H1 (cell line): ENCODE data around the gene DDX60. TPM values are rescaled to one million over a fixed set of nuclear protein-coding genes. Genes with fewer than 3 reads are reported as not detected.
"Not testable (repeated sequence)": the region's sequence is repeated elsewhere in the genome, so short reads cannot be mapped to it uniquely, and the experiment has no call there.

ENCODE experiments used
- CTCF ChIA-PET: fragments of 300-600 bp; sonication (Branson Sonifier 250); formaldehyde crosslinking; loops from one replicate; lab custom pipeline; 2021; ENCODE audit not compliant: partially characterized antibody; lab: Charles Lee
- POLR2A ChIA-PET: fragments of 300-600 bp; sonication (Branson Sonifier 250); formaldehyde crosslinking; loops from one replicate; lab custom pipeline; 2021; ENCODE audit warnings: inconsistent platforms; ENCODE audit not compliant: partially characterized antibody; lab: Charles Lee
- DNase-seq, 2 experiments: peaks; one replicate each; pipeline versions ENCODE4 v3.0.0 to v3.0.0-alpha.2; 2010 to 2022; ENCODE audit warnings: low spot score in 2 of 2, low read depth in 1 of 2, mixed read lengths in 1 of 2
- FAIRE-seq: peaks from 2 replicates; lab custom pipeline; 2011; peaks lifted over from hg19 to GRCh38; lab: Jason Lieb, UNC
- H2AFZ ChIP-seq: 2 replicates; pipeline ENCODE4 v1.8.1; 2012; ENCODE audit warnings: low read length, inconsistent platforms
- H2AK5ac ChIP-seq: 2 replicates; pipeline ENCODE4 v1.6.1; 2013; ENCODE audit warnings: low read depth, low read length
- H2BK120ac ChIP-seq: replicated peaks from 2 replicates; pipeline ENCODE3; 2013; ENCODE audit warnings: low read depth, low read length, inconsistent platforms
- H2BK12ac ChIP-seq: 2 replicates; pipeline ENCODE4 v1.6.1; 2013; ENCODE audit warnings: low read depth, low read length
- H2BK15ac ChIP-seq: 2 replicates; pipeline ENCODE4 v1.6.1; 2013; ENCODE audit warnings: low read length
- H2BK20ac ChIP-seq: 2 replicates; pipeline ENCODE4 v1.6.1; 2013; ENCODE audit warnings: low read length
- H2BK5ac ChIP-seq: 2 replicates; pipeline ENCODE4 v1.6.1; 2013; ENCODE audit warnings: low read depth, low read length
- H3K14ac ChIP-seq: 2 replicates; pipeline ENCODE4 v1.6.1; 2013; ENCODE audit warnings: inconsistent platforms; ENCODE audit not compliant: insufficient read length
- H3K18ac ChIP-seq: 2 replicates; pipeline ENCODE4 v1.6.1; 2013; ENCODE audit warnings: low read length; ENCODE audit errors: extremely low read depth
- H3K23ac ChIP-seq: 2 replicates; pipeline ENCODE4 v1.6.1; 2013; ENCODE audit warnings: inconsistent platforms; ENCODE audit not compliant: insufficient read length
- H3K23me2 ChIP-seq: 2 replicates; pipeline ENCODE4 v1.6.1; 2013; ENCODE audit warnings: low read depth, low read length
- H3K27ac ChIP-seq: 2 replicates; pipeline ENCODE4 v1.6.1; 2011; ENCODE audit warnings: low read depth, low read length, inconsistent platforms
- H3K27me3 ChIP-seq, 4 experiments: replicated peaks in 1 of 4; 1 replicate in 1 of 4; 2 replicates in 3 of 4; pipeline versions ENCODE4 v1.6.1 to v1.8.1; 2011 to 2013; ENCODE audit warnings: low read length in 3 of 4, mild to moderate bottlenecking in 3 of 4, inconsistent platforms in 2 of 4, mixed read lengths in 2 of 4, moderate library complexity in 1 of 4; ENCODE audit not compliant: control insufficient read depth in 3 of 4, insufficient read depth in 3 of 4; ENCODE audit errors: extremely low read depth in 1 of 4
- H3K36me3 ChIP-seq, 4 experiments: 2 replicates each; pipeline versions ENCODE4 v1.6.1 to v1.8.1; 2011 to 2013; ENCODE audit warnings: mild to moderate bottlenecking in 4 of 4, low read length in 3 of 4, moderate library complexity in 2 of 4, control low read depth in 1 of 4, inconsistent platforms in 1 of 4; ENCODE audit not compliant: insufficient read depth in 4 of 4, control insufficient read depth in 2 of 4
- H3K4ac ChIP-seq: replicated peaks from 2 replicates; pipeline ENCODE3; 2013; ENCODE audit warnings: low read length, low read depth, mixed read lengths, inconsistent platforms; ENCODE audit not compliant: insufficient read length
- H3K4me1 ChIP-seq, 4 experiments: replicated peaks in 1 of 4; 1 replicate in 1 of 4; 2 replicates in 3 of 4; pipeline versions ENCODE4 v1.6.1 to v1.8.1; 2011 to 2013; ENCODE audit warnings: low read length in 3 of 4, inconsistent platforms in 2 of 4, mixed read lengths in 1 of 4; ENCODE audit not compliant: insufficient read depth in 4 of 4, control insufficient read depth in 3 of 4
- H3K4me2 ChIP-seq, 2 experiments: 2 replicates each; pipeline versions ENCODE4 v1.6.1 to v1.8.1; 2011 to 2013; ENCODE audit warnings: low read depth in 2 of 2, low read length in 2 of 2, control low read depth in 1 of 2, inconsistent platforms in 1 of 2, mild to moderate bottlenecking in 1 of 2; ENCODE audit not compliant: insufficient read depth in 1 of 2
- H3K4me3 ChIP-seq, 4 experiments: fragments of 200-600, 300-600 bp in 1 of 4; sonication (generic), shearing (Covaris generic), sonication (Bioruptor Twin) in 1 of 4; 2 replicates each; pipeline versions ENCODE4 v1.5.1 to v1.8.1; 2011 to 2016; ENCODE audit warnings: low read length in 4 of 4, low read depth in 3 of 4, control low read depth in 2 of 4, inconsistent platforms in 2 of 4, mild to moderate bottlenecking in 2 of 4, mixed read lengths in 1 of 4, moderate library complexity in 1 of 4; ENCODE audit not compliant: insufficient read depth in 2 of 4; ENCODE audit errors: extremely low read depth in 1 of 4
- H3K56ac ChIP-seq: replicated peaks from 2 replicates; pipeline ENCODE3; 2013; ENCODE audit warnings: low read depth, mild to moderate bottlenecking, mixed read lengths, low read length, inconsistent platforms; ENCODE audit not compliant: insufficient read length
- H3K79me1 ChIP-seq: 2 replicates; pipeline ENCODE4 v1.6.1; 2013; ENCODE audit warnings: low read depth, low read length, control low read depth
- H3K79me2 ChIP-seq, 2 experiments: 2 replicates each; pipeline versions ENCODE4 v1.6.1 to v1.8.1; 2012 to 2013; ENCODE audit warnings: low read length in 2 of 2, mild to moderate bottlenecking in 2 of 2, inconsistent platforms in 1 of 2; ENCODE audit not compliant: insufficient read depth in 2 of 2, control insufficient read depth in 1 of 2
- H3K9ac ChIP-seq, 4 experiments: replicated peaks in 1 of 4; 1 replicate in 1 of 4; 2 replicates in 3 of 4; pipeline versions ENCODE4 v1.6.1 to v1.8.1; 2011 to 2013; ENCODE audit warnings: low read depth in 3 of 4, low read length in 3 of 4, control low read depth in 2 of 4, mild to moderate bottlenecking in 2 of 4, moderate library complexity in 2 of 4, inconsistent platforms in 1 of 4; ENCODE audit errors: extremely low read depth in 1 of 4
- H3K9me3 ChIP-seq, 2 experiments: 2 replicates each; pipeline versions ENCODE4 v1.6.1 to v1.8.1; 2012 to 2013; ENCODE audit warnings: mild to moderate bottlenecking in 2 of 2, moderate library complexity in 2 of 2, control low read depth in 1 of 2, inconsistent platforms in 1 of 2, low read depth in 1 of 2, low read length in 1 of 2, mixed read lengths in 1 of 2; ENCODE audit not compliant: insufficient read depth in 2 of 2
- H4K20me1 ChIP-seq, 2 experiments: replicated peaks in 1 of 2; 2 replicates each; pipeline versions ENCODE3 to v1.8.1; 2011 to 2013; ENCODE audit warnings: inconsistent platforms in 2 of 2, low read length in 2 of 2, mild to moderate bottlenecking in 1 of 2; ENCODE audit not compliant: insufficient read depth in 2 of 2, control insufficient read depth in 1 of 2
- H4K5ac ChIP-seq: 2 replicates; pipeline ENCODE4 v1.6.1; 2013; ENCODE audit warnings: low read length, low read depth, mixed read lengths, inconsistent platforms; ENCODE audit not compliant: insufficient read length
- H4K8ac ChIP-seq: 2 replicates; pipeline ENCODE4 v1.8.0; 2013; ENCODE audit warnings: mild to moderate bottlenecking, moderate library complexity, low read length, inconsistent platforms; ENCODE audit not compliant: insufficient read depth; ENCODE audit errors: extremely low read depth
- H4K91ac ChIP-seq: replicated peaks from 2 replicates; pipeline ENCODE3; 2013; ENCODE audit warnings: low read length, mixed read lengths, inconsistent platforms; ENCODE audit not compliant: insufficient read length
- polyA plus RNA-seq, 7 experiments: library from polyadenylated mRNA; depleted of rRNA in 3 of 7; stranded (reverse) in 5 of 7; unstranded in 2 of 7; fragments of >200 nt in 5 of 7; fragments of 200-250 nt in 2 of 7; gene quantifications; 1 replicate in 5 of 7; 2 replicates in 1 of 7; 4 replicates in 1 of 7; pipeline versions ENCODE4 v1.2.1 to v1.2.3, GENCODE V29; 2011 to 2013; ENCODE audit warnings: missing spikeins in 2 of 7, mixed read lengths in 2 of 7
- total RNA-seq: library from RNA; stranded (reverse); fragmentation: NEBNext Ultra II Directional; extraction: Animal tissue kit (Norgen Biotek cat#: 25700); gene quantifications from 2 replicates; pipeline ENCODE4 v1.2.1, GENCODE V29; 2021

The DDX60 gene
- total and polyA plus RNA-seq, 2 of the 8 experiments (the other 6 are each of a cell fraction or from before 2014, with no cell fraction given): 1.00 to 1.6 TPM

GRCh38 chr4:168213511-168213910, 105.0 kb downstream of the DDX60 start:
- H3K4me3 ChIP-seq, H3K14ac ChIP-seq, H3K23me2 ChIP-seq, H2BK5ac ChIP-seq, H3K56ac ChIP-seq, CTCF ChIA-PET, H3K4me1 ChIP-seq, H3K23ac ChIP-seq, H3K79me2 ChIP-seq, H3K27ac ChIP-seq, H3K79me1 ChIP-seq, H2BK12ac ChIP-seq, H3K9me3 ChIP-seq, H3K27me3 ChIP-seq, FAIRE-seq, H3K9ac ChIP-seq, H4K20me1 ChIP-seq, H2BK120ac ChIP-seq, H2BK20ac ChIP-seq, H2AFZ ChIP-seq, H2BK15ac ChIP-seq, H3K4me2 ChIP-seq, H4K91ac ChIP-seq, H3K4ac ChIP-seq, H4K5ac ChIP-seq, H4K8ac ChIP-seq, H2AK5ac ChIP-seq, POLR2A ChIA-PET, H3K18ac ChIP-seq, DNase-seq, H3K36me3 ChIP-seq: not testable (repeated sequence)
